ENCODE data around the gene ACOT11. TPM values are rescaled to one million over a fixed set of nuclear protein-coding genes. Genes with fewer than 3 reads are reported as not detected.

The ACOT11 gene
- total RNA-seq, 2 experiments from 2014 or later = 0.50 to 0.91 TPM

DNA sequence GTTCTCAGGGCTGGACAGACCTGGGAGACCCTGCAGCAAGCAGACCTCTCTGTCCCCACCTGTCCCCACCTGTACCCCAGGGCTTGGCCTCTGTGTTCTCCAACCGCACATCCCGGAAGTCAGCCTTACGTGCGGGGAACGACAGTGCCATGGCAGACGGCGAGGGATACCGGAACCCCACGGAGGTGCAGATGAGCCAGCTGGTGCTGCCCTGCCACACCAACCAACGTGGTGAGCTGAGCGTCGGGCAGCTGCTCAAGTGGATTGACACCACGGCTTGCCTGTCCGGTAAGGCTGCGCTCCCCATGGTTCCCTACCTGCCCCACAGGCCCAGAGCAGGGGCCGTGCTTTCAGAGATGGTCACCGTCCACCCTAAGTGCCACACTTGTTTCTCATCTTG is 36.5 kb downstream of the ACOT11 start:
- ChIA-PET CTCF (no interaction called here), POLR2A (no interaction called here)
- Histone ChIP-seq H3K4me3 (ENCODE audit: low read length) (no peak overlapping the region), H3K4me1 (ENCODE audit: insufficient read depth, low read length) (no peaks in the 10 kb centered on the region), H3K9me3 (ENCODE audit: control insufficient read depth in 1 of 2, insufficient read depth in 1 of 2, low read length in 2 of 2) (no peaks in the 10 kb centered on the region), H3K36me3 (ENCODE audit: insufficient read depth, low read length) (no peaks in the 10 kb centered on the region), H3K27me3 (ENCODE audit: control insufficient read depth in 1 of 2, insufficient read depth in 2 of 2, low read length in 2 of 2) (no peaks in the 10 kb centered on the region), H3K27ac (ENCODE audit: low read depth in 1 of 2, low read length in 2 of 2) (no peak overlapping the region)
- H3K36me3 Mint-ChIP-seq (ENCODE audit: low read depth) = no peaks in the 10 kb centered on the region
- ATAC-seq (ENCODE audit: poor library complexity) (no peak), DNase-seq (no peak)
- TF ChIP-seq, protein P1, sequence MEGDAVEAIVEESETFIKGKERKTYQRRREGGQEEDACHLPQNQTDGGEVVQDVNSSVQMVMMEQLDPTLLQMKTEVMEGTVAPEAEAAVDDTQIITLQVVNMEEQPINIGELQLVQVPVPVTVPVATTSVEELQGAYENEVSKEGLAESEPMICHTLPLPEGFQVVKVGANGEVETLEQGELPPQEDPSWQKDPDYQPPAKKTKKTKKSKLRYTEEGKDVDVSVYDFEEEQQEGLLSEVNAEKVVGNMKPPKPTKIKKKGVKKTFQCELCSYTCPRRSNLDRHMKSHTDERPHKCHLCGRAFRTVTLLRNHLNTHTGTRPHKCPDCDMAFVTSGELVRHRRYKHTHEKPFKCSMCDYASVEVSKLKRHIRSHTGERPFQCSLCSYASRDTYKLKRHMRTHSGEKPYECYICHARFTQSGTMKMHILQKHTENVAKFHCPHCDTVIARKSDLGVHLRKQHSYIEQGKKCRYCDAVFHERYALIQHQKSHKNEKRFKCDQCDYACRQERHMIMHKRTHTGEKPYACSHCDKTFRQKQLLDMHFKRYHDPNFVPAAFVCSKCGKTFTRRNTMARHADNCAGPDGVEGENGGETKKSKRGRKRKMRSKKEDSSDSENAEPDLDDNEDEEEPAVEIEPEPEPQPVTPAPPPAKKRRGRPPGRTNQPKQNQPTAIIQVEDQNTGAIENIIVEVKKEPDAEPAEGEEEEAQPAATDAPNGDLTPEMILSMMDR (IDR thresholded peaks at IDR 0.05) = no peak
- H3K4me1 Mint-ChIP-seq (ENCODE audit: low read depth) = no peaks in the 10 kb centered on the region
- H3K27ac Mint-ChIP-seq = no peak overlapping the region
- intact Hi-C loops (cut with DNase I, micrococcal nuclease) = no loop called here
- H3K4me3 Mint-ChIP-seq = no peak overlapping the region
- H3K9me3 Mint-ChIP-seq = no peaks in the 10 kb centered on the region
- H3K27me3 Mint-ChIP-seq = no peaks in the 10 kb centered on the region

DNA sequence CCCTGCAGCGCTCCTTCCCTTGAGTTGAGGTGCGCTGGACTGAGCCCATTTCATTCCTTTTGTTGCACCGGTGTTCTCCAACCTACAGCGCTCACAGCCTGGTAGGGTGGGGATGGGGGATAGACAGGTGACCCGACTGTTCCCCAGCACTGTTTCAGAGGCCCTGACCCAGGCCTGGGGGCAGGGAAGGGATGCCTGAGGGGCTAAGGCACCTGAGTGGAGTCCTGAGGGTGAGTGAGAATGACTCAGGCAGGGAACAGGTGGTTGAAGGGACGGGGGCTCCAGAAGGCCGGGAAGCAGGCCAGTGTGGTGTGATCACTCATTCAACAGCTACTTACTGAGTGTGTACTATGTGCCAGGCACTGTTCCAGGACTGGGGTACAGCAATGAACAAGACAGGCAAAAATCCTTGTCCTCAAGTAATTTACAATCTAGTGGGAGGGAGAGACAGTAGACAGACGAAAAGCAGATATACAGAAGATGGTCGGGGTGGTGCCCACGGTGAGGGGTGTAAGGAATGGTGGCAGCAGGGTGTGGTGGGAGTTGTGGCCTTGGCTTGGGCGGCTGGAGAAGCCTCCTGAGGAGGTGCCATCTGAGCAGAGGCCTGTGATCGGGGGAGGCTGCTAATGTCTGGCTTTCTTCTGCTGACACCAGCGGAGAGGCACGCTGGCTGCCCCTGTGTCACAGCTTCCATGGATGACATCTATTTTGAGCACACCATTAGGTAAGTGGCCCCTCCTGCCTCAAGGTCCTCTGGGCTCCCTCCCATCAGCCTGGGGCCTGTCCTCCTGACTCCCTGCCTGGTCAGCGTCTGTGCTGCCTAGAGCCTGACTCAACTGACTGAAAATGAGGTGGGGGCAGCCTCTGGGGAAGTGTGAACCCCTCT is 37.4 kb downstream of the ACOT11 start:
- Histone ChIP-seq H3K36me3 (ENCODE audit: insufficient read depth, low read length) (no peaks in the 10 kb centered on the region), H3K9me3 (ENCODE audit: control insufficient read depth in 1 of 2, insufficient read depth in 1 of 2, low read length in 2 of 2) (no peaks in the 10 kb centered on the region), H3K4me1 (ENCODE audit: insufficient read depth, low read length) (no peaks in the 10 kb centered on the region), H3K27ac (ENCODE audit: low read depth in 1 of 2, low read length in 2 of 2) (no peak overlapping the region), H3K4me3 (ENCODE audit: low read length) (no peak overlapping the region), H3K27me3 (ENCODE audit: control insufficient read depth in 1 of 2, insufficient read depth in 2 of 2, low read length in 2 of 2) (no peaks in the 10 kb centered on the region)
- H3K4me1 Mint-ChIP-seq (ENCODE audit: low read depth) = no peaks in the 10 kb centered on the region
- ChIA-PET POLR2A (no interaction called here), CTCF (no interaction called here)
- TF ChIP-seq, protein P1 (IDR thresholded peaks at IDR 0.05) = no peak
- no peaks in the 10 kb centered on the region for H3K9me3 Mint-ChIP-seq
- no peaks in the 10 kb centered on the region for H3K36me3 Mint-ChIP-seq (ENCODE audit: low read depth)
- no peak overlapping the region for H3K4me3 Mint-ChIP-seq
- ATAC-seq (ENCODE audit: poor library complexity) (no peak), DNase-seq (no peak)
- no peak overlapping the region for H3K27ac Mint-ChIP-seq
- intact Hi-C loops (cut with DNase I, micrococcal nuclease) = no loop called here
- no peaks in the 10 kb centered on the region for H3K27me3 Mint-ChIP-seq

DNA sequence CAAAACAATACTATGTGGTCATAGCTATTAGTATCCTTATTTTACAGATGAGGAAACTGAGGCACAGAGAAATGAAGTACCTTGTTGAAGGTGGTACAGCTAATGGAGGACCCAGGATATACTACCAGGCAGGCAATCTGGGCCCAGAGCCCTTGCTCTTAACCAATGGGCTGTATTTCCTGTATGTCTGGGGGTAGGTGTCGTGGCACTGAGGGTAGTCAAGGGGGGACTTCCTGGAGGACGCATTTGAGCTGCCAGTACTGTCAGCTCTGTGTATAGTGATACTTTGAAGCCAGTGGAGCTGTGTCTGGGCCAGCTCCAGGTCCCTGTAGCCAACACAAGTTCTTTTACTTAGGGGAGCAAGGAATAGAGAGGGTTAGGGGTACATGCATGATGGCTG is 40.3 kb downstream of the ACOT11 start:
- H3K9me3 ChIP-seq (ENCODE audit: control insufficient read depth in 1 of 2, insufficient read depth in 1 of 2, low read length in 2 of 2) = no peaks in the 10 kb centered on the region
- ATAC-seq (ENCODE audit: poor library complexity) = no peak
- TF ChIP-seq, protein P1 (IDR thresholded peaks at IDR 0.05) = no peak
- Mint-ChIP-seq H3K9me3 (no peaks in the 10 kb centered on the region), H3K27ac (no peak overlapping the region), H3K4me3 (no peak overlapping the region), H3K36me3 (ENCODE audit: low read depth) (no peaks in the 10 kb centered on the region), H3K4me1 (ENCODE audit: low read depth) (no peaks in the 10 kb centered on the region), H3K27me3 (no peaks in the 10 kb centered on the region)
- DNase-seq = no peak
- no peaks in the 10 kb centered on the region for H3K27me3 ChIP-seq (ENCODE audit: control insufficient read depth in 1 of 2, insufficient read depth in 2 of 2, low read length in 2 of 2)
- H3K4me3 ChIP-seq (ENCODE audit: low read length) = no peak overlapping the region
- POLR2A ChIA-PET = interaction anchor here (0.6 kb wide), 1 partner anchor 320 kb away, joined by 3 read pairs; no protein-coding TSS in a partner anchor
- CTCF ChIA-PET = no interaction called here
- no peak overlapping the region for H3K27ac ChIP-seq (ENCODE audit: low read depth in 1 of 2, low read length in 2 of 2)
- no peaks in the 10 kb centered on the region for H3K4me1 ChIP-seq (ENCODE audit: insufficient read depth, low read length)
- H3K36me3 ChIP-seq (ENCODE audit: insufficient read depth, low read length) = no peaks in the 10 kb centered on the region
- intact Hi-C loops (cut with DNase I, micrococcal nuclease) = no loop called here
